SH-SY5Y (cell line): ENCODE measurements around the gene SCAPER.

ENCODE experiments used
- GATA2 ChIP-seq: IDR thresholded peaks from 2 replicates; pipeline ENCODE4 v1.6.1; 2011; ENCODE audit warnings: mild to moderate bottlenecking, low read depth, low read length
- GATA3 ChIP-seq: IDR thresholded peaks from 2 replicates; pipeline ENCODE4 v1.6.1; 2011; ENCODE audit warnings: low read depth, mild to moderate bottlenecking, low read length, moderate library complexity

GRCh38 chr15:76776480-76776879, 128.7 kb downstream of the SCAPER start:
- TF ChIP-seq GATA2 (no peak), GATA3 (no peak)
